Activated CD8-positive, alpha-beta memory T cell treated with anti-CD3 and anti-CD28 coated beads for 1 hour (primary cell): ENCODE measurements around the gene PPM1J.
"Not testable (repeated sequence)": the region's sequence is repeated elsewhere in the genome, so short reads cannot be mapped to it uniquely, and the experiment has no call there.

Source experiments
- DNase-seq, 2 donors: peaks; one replicate each; pipeline ENCODE4 v3.0.0-alpha.2; 2020; ENCODE audit warnings: low read depth in 1 of 2; ENCODE audit errors: extremely low read depth in 1 of 2

PPM1J gene

DNA sequence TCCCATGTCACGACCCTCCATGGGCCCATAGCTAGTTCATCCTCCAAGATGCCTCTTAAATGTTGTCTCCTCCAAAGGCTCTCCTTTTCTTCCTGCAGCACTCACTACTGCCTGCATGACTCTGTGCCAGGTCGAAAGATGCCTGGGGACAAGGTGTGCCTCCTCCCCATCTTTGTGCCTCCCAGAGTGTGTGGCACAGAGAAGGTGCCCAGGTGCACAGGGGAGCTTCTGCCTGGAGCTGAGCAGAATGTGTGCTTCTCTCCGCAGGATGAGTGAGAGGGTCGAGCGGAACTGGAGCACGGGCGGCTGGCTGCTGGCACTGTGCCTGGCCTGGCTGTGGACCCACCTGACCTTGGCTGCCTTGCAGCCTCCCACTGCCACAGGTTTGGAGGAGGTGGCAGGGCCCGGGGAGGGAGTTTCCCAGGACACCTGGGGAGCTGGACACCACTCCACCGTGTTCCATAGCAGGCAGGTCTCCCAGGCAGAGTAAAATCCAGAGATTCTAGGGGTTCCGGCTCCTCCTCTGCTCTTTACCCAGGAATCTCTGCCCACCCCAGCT lies 6.9 kb upstream of the PPM1J start:
- DNase-seq: no peak

DNA sequence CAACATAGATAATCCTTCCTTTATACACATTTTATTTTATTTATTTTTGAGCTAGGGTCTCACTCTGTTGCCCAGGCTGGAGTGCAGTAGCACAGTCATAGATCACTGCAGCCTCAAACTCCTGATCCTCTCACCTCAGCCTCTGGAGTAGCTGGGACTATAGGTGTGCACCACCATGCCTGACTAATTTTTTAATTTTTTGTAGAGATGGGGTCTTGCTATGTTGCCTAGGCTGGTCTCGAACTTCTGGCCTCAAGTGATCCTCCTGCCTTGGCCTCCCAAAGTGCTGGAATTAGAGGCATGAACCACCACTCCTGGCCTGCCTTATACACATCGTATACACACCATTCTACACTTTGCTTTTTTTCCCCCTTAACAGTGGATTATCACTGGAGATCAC lies 6.2 kb upstream of the PPM1J start:
- not testable (repeated sequence) for DNase-seq

DNA sequence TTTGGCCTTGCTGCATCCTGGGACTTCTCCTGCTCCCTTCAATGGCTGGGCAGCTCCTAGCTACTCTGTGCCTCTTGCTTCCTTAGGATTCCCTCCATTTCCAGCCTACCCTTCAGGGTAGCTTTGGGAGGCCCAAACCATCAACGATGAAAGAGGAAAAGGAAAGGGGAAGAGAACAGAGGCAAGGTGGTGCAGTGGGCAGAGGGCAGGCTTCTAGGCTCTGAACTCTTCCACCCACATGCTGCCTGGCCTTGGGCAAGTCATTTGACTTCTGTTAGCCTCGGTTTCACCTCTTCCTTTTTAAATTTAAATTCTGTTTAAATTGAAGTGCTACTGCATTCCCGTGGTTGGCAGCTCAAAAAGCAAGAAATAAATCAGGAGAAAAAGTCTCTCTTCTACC lies 5.7 kb upstream of the PPM1J start:
- no peak for DNase-seq

DNA sequence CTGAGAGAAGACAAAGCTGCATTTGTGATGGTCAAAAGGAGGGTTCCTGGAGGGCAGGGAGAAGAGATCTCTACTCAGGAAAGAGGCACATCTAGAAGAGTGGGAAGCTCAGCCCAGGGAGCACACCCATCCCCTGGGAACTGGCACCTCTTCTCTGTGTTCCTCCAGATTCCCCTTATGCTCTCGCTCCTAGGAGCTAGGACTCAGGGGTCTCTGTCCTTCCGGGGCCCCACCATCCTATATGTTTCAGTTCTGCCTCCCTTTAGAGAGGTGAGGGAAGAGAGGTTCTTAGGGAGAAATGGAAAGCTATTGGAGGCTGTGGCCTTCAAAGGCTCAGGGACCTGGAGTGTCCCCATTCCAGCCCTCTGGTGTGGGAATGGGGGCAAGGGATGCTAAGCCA lies 4.6 kb upstream of the PPM1J start:
- no peak for DNase-seq

DNA sequence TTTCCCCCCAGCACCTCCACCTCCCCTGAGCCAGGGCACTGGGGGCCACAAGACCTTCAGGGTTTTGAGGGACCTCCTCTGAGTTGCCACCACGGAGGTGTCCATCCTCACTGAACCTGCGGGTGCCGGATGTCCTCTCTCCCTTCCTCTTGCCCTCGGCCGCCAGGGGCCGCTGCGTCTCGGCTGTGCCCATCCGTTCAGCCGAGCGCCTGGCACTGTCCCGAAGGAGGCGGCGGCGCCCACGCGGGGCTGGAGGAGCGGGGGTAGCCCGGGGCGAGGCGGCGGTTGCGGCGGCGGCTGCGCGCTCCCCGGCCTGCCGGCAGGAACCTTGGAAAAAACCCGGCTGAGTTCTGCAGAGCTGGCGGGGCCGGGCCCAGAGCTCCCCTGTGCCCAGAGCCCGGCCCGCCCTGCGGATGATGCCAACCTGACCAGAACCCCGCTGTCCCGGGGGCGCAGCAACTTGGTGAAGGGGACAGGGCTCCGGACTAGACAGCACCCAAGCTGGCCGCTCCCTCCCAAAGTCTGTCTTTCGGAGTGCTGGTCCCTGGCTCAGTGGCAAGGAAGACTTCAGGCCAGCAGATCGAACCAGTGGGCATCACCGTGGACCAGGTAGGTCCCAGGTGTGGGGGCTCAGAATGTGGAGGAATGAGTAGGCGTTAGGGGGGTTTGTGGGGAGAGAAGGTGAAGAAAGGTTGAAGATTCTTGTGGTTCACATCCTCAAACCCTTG lies 3.7 kb upstream of the PPM1J start:
- DNase-seq: peak; percentile 29 to 66

DNA sequence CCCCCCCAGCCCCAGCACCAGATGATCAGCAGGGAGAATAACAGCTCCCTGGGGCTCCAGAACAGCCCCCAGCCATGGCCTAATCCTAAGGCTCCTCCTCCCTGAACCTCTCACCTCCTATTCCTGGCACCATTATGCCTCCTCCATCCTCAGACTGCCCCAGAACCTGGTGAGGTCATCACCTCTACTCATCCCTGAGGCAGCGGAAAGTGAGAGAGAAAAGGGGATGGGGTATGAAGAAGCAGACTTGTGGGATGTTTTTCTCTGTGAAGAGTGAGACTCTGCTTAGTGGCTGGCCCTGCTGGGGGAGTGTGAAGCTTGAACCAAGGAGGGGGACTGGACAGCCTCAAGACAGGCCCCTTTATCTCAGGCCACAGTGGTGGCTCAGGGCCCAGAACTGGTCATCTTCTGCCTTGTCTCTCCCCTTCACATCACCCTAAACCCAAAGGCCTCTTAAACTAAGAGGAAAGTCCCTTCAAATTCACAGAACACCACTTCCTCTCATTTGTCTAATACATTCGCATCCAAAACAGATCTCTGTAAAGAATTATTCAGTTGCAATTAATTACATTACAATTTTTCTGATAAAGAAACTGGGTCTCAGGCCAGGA lies 2.2 kb upstream of the PPM1J start:
- DNase-seq: no peak

DNA sequence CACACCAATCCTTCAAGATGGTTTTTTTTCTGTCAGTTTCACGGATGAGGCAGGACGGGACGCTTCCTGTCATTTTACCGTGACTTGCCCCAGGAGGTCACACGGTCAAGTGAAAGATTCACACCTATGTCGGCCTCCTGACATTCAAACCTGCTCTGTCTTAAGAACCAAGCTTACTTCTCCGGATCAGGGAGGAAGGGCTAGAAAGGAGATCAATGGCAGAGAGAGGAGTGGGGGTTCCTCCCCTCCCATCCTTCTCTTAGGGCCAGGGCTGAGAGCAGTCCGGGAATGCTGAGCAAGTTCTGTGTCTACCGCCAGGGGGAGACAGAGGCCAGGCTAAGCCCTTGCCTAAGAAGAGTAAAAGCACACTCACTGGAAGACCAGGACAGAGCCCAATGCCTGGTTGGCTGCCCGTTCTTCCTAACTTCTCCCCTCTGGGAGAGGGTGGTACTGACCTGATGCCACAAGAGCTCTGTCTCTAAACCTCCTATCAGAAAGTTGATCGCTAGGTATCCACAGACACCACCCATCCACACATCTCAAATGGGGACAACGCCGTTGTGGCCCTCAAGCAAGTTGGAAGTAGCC lies 1.1 kb upstream of the PPM1J start:
- DNase-seq: peak; percentile 49 to 62

DNA sequence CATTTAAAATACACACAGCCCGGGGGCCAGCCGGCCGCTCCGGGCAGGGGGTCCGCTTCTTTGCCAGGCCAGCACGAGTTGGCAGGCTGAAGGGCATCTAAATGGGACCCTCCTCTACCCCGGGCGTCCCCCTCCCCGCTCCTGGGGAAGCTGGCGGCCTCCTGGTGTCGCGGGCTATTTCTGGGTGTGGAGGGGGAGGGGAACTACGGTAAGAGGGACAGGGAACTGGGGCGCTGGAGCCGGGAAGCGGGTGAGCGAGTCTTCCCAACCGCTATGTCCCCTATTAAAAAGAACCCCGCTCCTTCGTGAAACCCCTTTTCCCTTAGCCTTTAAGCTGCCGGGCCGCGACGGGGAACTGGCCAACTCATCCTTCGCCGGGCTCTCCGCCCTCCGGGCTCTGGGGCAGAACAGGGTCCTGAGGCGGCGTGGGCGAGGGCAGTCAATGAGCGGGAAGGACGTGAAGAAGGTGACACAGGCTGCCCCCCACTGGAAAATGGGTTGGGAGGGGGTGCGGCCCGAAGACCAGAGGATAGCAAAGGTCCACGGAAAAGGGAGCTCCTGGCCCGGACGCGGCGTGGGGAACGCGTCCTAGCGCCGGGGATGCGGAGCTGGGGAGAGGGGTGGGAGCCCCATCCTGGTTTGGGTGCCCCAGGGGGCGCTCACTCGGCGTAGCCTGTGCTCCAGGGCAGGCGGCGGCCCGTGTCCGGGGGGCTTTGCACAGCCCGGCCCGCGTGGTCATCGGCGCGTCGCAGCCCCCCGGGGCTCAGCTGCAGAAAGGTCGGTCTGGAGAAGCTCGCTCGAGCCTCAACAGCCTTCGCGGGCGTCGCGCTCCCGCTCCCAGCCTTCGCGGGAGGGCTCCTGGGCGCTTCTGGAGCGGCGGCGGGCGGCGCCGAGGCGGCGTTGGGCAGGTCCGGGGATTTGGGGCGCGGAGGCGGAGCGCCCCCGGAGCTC lies 544 bp downstream of the PPM1J start:
- DNase-seq: no peak

DNA sequence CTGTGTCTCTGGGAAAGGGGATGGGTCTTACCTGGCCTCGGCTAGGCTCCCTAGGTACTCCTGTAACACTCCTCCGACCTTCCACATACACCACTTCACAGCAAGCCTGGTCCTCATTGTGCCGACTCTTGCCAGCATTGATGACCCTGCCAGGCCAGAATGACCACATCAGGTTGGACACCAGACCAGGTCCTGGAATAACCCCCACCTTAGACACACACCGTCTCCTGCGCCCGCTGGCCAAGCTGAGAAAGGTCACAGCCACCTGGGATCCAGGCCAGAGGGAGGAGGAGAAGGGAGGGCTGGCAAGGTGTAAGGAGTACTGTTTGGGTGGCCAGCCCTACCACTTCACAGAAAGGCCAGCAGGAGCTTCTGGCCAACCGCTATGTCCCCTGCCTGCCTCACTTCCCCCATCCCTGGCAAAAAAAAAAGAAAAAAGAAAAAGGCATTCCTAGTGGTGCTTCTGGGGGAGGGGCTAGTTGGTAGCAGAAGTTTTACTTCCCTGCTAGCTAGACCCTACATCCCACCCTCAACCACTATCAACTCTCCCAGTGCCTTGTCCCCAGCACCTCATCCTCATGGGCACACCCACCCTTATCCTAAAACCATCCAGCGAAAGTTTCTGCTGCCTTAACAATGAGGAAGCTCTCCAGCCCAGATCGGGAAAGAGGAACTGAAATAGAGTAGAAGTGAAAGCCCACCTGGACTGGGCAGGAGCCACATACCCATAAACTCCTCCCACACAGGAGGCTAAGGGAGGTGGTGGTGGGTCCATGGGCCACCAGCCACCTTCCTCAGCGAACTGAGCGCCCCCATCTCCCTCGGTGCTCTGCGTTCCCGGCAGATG lies 1.4 kb downstream of the PPM1J start:
- DNase-seq: no peak

DNA sequence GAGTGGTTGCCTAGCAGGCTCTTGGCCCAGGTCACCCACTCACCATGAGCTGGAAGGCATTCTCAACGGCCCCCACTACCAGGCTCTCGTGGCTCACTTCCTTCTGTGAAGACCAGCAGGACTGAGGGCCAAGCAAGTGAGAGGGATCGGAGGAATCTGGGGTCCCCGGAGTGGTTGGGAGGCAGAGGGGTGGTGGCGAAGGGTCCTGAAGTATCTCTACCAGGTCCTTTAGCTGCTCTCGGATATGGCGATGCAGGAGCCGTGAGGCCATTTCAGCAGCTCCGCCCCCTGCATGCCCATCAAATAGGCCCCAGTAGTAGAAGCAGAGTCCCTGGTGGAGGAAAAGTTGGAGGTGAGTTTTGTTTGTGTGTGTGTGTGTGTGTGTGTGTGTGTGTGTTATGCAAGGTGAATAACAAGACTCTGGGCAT lies 2.4 kb downstream of the PPM1J start:
- DNase-seq: no peak

DNA sequence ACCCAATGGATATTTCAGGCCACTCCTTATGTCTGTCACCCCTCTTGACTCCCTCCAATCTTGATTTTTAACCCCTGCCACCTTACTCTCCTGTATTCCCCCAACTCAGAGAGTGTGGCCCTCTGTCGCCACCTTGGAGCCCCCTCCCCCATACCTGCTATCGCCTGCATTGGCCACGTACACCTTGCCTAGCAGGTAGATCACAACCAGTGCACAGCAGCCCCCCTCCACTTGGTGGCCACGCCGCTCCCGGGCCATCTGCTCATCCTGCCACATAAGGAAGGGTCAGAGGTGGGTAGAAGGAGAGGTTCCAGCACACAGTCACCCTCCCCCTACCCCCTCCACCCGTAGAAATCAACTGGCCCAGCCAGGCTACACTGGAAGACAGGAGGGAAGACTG lies 2.9 kb downstream of the PPM1J start:
- no peak for DNase-seq

DNA sequence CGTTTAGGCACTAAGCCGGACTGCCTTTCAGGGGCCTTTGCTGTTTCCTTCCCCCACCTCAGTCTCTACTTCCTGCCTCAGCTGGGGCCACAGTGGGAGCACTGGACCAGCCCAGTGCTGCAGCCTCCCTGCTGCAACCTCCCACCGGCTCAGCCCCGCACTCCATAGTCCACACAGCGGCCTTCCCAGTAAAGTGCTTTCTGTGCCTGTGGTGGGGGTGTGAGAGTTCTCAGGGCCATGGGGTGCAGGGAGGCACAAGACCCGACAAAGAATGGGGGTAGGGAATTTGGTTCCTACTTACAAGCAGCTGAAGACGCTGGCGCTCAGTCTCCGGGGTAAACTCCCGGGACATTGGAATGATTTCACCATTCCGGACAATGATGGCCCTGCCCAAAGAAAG lies 3.5 kb downstream of the PPM1J start:
- no peak for DNase-seq

DNA sequence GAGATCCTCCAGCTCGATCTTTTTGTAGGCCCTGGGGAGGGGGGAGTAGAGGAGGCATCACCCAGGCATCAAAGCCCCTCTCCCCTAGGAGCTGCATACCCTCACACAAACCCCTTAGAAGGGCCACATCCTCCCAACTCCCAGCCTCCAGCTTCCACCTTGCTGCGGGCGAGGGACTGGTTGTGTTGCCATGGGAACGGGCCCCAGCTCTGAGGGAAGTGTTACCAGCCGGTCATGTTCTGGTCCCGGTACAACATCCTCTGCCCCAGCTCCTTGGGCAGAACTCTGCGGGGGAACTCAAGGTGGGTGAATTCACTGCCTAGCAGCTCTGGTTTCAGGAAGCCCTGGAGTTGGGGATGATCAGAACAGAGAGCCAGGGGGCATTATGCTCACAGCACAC lies 4.1 kb downstream of the PPM1J start:
- DNase-seq: no peak

DNA sequence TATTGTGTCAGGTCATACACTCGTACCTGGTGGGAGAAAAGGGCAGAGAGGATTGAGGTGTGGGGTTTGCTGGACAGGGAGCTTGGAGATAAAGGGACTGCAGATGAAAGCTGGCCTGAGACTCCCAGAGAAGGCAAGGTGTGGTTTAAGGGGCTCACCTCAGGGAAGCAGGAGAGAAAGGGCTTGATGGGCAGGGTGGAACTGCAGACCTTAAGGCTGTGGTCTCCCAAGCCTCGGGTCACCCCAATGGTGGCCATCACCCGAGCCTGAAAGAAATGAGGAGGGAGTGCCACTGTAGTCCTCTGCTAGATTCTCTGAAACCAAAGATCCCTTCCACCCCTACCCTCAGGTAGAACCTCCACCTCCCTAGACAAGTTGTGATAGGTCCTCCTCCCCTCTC lies 4.5 kb downstream of the PPM1J start:
- DNase-seq: no peak

DNA sequence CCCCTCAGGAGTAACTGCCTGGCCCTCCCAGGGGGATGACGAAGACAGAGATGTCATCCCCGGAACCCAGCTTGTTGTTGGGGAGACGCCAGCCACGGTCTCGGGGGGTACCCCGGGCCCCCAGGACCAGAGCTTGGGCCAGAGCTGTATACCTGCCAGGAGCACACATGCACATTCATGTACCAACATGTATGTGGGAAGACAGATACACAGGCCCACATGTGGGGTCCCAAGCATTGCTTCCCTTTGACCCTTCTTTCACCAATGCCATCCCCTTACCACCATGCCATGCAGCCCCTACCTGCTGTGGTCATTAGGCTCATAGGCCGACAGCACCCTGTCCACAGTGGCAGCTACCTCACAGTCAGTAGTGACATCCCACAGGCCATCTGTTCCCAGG lies 5.0 kb downstream of the PPM1J start:
- DNase-seq: no peak

DNA sequence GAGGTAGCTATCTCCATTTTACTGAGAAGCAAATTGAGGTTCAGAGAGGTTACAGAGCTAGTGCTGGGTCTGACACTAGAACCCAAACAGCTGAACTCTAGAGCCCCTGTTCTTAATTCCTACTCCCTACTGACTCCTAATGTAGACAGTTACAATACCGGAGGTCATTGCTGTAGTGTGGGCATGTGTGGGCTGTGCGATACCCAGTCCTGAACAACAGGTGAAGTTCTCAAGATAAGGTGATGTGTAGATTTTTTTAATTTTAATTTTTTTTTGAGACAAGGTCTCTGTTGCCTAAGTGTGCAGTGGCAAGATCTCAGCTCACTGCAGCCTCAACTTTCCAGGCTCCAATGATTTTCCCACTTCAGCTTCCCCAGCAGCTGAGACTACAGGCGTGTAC lies 6.6 kb downstream of the PPM1J start:
- DNase-seq: no peak

DNA sequence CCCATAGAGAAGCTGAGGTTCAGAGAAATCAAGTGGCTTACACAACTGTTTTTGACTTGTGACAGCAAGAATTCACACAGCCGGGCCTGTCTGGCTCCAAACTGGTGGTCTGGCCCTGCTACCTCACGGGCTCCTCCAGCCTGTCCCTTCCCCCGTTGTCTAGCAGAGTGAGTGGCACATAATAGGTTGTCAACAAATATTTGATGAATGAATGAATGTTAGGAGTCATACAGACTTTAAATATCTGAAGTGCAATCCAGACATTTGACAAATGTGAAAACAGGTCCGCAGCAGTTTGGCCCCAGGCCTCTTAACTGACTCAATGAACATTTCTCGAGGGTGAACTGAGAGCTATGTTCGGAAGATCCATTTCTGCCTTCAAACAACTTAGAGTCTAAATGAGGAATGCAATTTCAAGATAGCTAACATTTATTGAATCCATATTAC lies 7.1 kb downstream of the PPM1J start:
- no peak for DNase-seq

DNA sequence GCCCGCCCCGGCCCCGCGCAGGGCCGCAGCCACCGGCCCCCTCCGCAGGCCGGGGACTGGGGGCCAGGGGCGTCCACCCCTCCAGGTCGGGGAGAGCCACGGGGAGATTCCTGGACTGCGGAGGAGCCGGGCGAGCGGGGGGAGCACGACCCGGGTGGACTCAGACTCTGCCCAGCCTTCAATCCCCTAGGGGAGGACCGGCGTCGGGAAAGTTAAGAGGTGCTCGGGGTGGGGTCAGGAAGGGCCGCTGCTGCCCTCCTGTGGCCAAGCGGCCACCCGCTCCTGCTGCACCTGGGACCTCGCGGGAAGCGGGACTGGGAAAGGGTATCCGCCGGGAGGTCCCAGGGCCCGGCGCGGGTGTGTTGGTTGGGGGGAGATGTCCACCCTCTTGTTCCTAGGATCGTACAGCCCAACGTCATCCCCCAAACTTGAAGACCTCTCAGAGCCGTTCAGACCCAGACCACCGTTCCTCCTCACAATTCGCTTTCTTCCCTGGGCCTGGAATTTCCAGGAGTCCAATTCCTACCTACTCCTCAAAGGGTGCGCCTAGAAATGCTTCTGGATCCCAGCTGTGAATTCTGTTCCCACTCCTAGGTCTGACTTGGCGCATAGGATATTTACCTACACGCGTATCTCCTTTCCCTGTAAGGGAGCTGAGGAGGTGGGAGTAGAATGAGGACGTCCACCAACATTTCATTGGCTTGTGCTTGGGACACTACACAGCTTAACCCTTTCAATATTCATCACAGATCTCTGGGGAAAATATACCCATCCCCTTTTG lies 7.7 kb downstream of the PPM1J start:
- peak; percentile 18 to 44 for DNase-seq

DNA sequence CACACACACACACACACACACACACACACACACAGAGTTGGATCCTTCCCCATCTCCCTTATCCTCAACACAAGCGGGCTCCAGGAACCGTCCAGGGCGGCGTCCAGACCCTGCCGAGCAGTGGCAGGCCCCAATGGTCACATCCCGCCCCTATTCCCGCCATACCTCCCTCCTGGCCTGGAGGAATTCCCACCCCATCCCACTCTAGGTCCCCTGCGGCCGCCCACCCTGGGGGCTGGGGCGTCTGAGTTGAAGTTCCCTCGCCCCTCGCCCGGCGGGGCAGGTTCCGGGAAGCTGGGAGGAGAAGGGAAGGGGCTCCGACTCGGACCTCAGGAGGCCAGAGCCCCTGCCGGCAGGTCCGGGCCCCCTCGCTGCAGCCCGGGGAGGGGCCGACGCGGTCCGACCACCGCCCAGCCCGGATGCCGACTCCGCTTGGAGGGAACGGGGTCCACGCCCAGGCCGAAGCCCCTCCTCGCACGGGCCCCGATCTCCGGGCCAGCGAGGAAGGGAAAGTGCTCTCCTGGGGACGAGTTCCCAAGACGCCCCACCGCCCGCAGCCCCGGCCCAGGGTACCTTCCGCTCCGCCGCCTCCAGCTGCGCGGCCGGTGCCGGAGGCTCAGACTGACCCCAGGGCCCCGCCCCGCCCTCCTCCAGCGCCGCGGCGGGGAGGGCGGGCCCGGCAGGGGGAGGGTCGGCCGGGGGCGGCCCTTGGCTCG lies 8.5 kb downstream of the PPM1J start, which contains the start of gene RHOC:
RHOC (minus strand) TSS at position 623 of the 716 bp plus-strand sequence. CDS start 3,328 bp downstream, outside the sequence.
- no peak for DNase-seq
